Astrocyte (in vitro differentiated cells and primary cell): ENCODE results near the gene SPATA9.

Experiments used
- EZH2 ChIP-seq: IDR thresholded peaks from 2 replicates; pipeline ENCODE4 v1.6.1; 2012; ENCODE audit warnings: mild to moderate bottlenecking, low read length, inconsistent platforms; ENCODE audit not compliant: insufficient read depth
- TF ChIP-seq, protein P1 (sequence below): IDR thresholded peaks from 2 replicates; pipeline ENCODE4 v1.5.1; 2011; ENCODE audit warnings: low read depth, mild to moderate bottlenecking, inconsistent platforms, low read length, moderate library complexity; ENCODE audit not compliant: insufficient read depth

DNA sequence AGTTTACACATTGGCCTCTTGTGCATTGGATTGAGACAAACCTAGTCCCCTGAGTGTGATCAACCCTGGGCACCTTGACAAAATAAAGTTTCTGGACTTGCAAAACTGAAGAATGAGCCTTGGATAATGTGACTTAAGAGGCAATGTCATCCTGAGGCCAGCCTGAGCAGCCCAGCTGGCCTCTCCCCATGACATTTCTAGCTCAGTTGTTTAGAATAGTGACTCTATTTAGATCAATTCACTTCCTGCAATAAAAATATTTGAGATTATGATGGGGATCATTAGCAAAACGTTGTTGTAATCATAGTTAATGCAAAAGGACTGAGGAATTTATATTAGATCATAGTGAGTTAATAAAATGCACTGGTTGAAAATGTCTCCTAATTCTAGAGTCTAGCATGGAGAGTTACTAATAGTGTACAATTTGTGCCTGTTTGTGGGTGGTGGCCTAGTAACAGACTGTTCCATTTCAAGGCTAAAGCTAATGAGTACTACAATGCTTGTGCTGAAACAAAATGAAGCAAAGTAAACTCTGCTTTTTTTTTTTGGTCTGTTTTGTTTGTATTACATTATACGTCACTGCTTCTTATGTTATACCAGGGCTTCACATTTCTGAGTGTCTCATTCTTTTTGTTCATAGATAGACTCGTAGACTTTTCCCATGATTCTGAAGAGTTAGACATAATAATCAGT is 37.4 kb upstream of the SPATA9 start:
- TF ChIP-seq, protein P1, sequence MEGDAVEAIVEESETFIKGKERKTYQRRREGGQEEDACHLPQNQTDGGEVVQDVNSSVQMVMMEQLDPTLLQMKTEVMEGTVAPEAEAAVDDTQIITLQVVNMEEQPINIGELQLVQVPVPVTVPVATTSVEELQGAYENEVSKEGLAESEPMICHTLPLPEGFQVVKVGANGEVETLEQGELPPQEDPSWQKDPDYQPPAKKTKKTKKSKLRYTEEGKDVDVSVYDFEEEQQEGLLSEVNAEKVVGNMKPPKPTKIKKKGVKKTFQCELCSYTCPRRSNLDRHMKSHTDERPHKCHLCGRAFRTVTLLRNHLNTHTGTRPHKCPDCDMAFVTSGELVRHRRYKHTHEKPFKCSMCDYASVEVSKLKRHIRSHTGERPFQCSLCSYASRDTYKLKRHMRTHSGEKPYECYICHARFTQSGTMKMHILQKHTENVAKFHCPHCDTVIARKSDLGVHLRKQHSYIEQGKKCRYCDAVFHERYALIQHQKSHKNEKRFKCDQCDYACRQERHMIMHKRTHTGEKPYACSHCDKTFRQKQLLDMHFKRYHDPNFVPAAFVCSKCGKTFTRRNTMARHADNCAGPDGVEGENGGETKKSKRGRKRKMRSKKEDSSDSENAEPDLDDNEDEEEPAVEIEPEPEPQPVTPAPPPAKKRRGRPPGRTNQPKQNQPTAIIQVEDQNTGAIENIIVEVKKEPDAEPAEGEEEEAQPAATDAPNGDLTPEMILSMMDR = no peak
- TF ChIP-seq EZH2 = no peak
